ENCODE results near the gene ANK2. TPM values are rescaled to one million over a fixed set of nuclear protein-coding genes. Genes with fewer than 3 reads are reported as not detected.
"Not testable (repeated sequence)": the region's sequence is repeated elsewhere in the genome, so short reads cannot be mapped to it uniquely, and the experiment has no call there.

ANK2 gene
- total RNA-seq, 3 donors from 2014 or later, result 7.6 to 69.3 (median 21.0) TPM

- ATAC-seq (no peak), DNase-seq (no peak)
- Histone ChIP-seq H3K9me3 (no peaks in the 10 kb centered on the region), H3K4me1 (ENCODE audit: low read depth) (no peaks in the 10 kb centered on the region), H3K36me3 (ENCODE audit: low read depth) (no peaks in the 10 kb centered on the region), H3K4me3 (no peak overlapping the region)
- no peak for TF ChIP-seq CTCF (IDR thresholded peaks at IDR 0.05)
- intact Hi-C loops (cut with DNase I, micrococcal nuclease), result no loop called here
Observed at GRCh38 chr4:113183032-113183605, 133.7 kb downstream of the ANK2 start.

GRCh38 chr4:113186220-113186619 lies 136.8 kb downstream of the ANK2 start:
- H3K4me3 ChIP-seq; H3K4me1 ChIP-seq (ENCODE audit: low read depth); H3K36me3 ChIP-seq (ENCODE audit: low read depth); ATAC-seq; intact Hi-C loops (cut with DNase I, micrococcal nuclease); DNase-seq; H3K9me3 ChIP-seq: not testable (repeated sequence)

GRCh38 chr4:113186913-113187312 lies 137.5 kb downstream of the ANK2 start:
- no peaks in the 10 kb centered on the region for H3K4me1 ChIP-seq (ENCODE audit: low read depth)
- no peaks in the 10 kb centered on the region for H3K9me3 ChIP-seq
- DNase-seq, result no peak
- H3K36me3 ChIP-seq (ENCODE audit: low read depth), result no peaks in the 10 kb centered on the region
- intact Hi-C loops (cut with DNase I, micrococcal nuclease), result no loop called here
- no peak for ATAC-seq
- no peak overlapping the region for H3K4me3 ChIP-seq
- no peak for TF ChIP-seq CTCF (IDR thresholded peaks at IDR 0.05)

GRCh38 chr4:113187358-113187757 lies 137.9 kb downstream of the ANK2 start:
- no peak for TF ChIP-seq CTCF (IDR thresholded peaks at IDR 0.05)
- Histone ChIP-seq H3K4me1 (ENCODE audit: low read depth) (no peaks in the 10 kb centered on the region), H3K9me3 (no peaks in the 10 kb centered on the region), H3K36me3 (ENCODE audit: low read depth) (no peaks in the 10 kb centered on the region), H3K4me3 (no peak overlapping the region)
- ATAC-seq (no peak), DNase-seq (no peak)
- intact Hi-C loops (cut with DNase I, micrococcal nuclease), result no loop called here

- no peaks in the 10 kb centered on the region for H3K36me3 ChIP-seq (ENCODE audit: low read depth)
- no peaks in the 10 kb centered on the region for H3K4me1 ChIP-seq (ENCODE audit: low read depth)
- no peak for ATAC-seq
- no peak for DNase-seq
- H3K4me3 ChIP-seq, result no peak overlapping the region
- no peaks in the 10 kb centered on the region for H3K9me3 ChIP-seq
- TF ChIP-seq CTCF (IDR thresholded peaks at IDR 0.05), result no peak
- intact Hi-C loops (cut with DNase I, micrococcal nuclease), result no loop called here
Observed at GRCh38 chr4:113189546-113189945, 140.1 kb downstream of the ANK2 start.

GRCh38 chr4:113209153-113209552 lies 159.7 kb downstream of the ANK2 start:
- H3K36me3 ChIP-seq (ENCODE audit: low read depth), result no peaks in the 10 kb centered on the region
- no peaks in the 10 kb centered on the region for H3K4me1 ChIP-seq (ENCODE audit: low read depth)
- intact Hi-C loops (cut with DNase I, micrococcal nuclease), result no loop called here
- ATAC-seq, result no peak
- TF ChIP-seq CTCF (IDR thresholded peaks at IDR 0.05), result no peak
- no peak for DNase-seq
- no peak overlapping the region for H3K4me3 ChIP-seq
- H3K9me3 ChIP-seq, result no peaks in the 10 kb centered on the region

All from mucosa of descending colon (tissue), 3 donors.